Ectodermal cell (in vitro differentiated cells): ENCODE data around the gene SPANXN4. TPM values are rescaled to one million over a fixed set of nuclear protein-coding genes. Genes with fewer than 3 reads are reported as not detected.

ENCODE experiments used
- H3K27ac ChIP-seq: 2 replicates; pipeline ENCODE4 v1.7.0; 2013; ENCODE audit warnings: mild to moderate bottlenecking, low read depth, low read length; ENCODE audit not compliant: insufficient read depth, poor library complexity, severe bottlenecking
- H3K27me3 ChIP-seq: 2 replicates; pipeline ENCODE4 v1.7.0; 2013; ENCODE audit warnings: mild to moderate bottlenecking, low read length; ENCODE audit not compliant: insufficient read depth, control insufficient read depth, poor library complexity, severe bottlenecking
- H3K36me3 ChIP-seq: one replicate; pipeline ENCODE4 v1.7.0; 2013; ENCODE audit warnings: low read length; ENCODE audit not compliant: control insufficient read depth, insufficient read depth
- H3K4me1 ChIP-seq: one replicate; pipeline ENCODE4 v1.7.0; 2013; ENCODE audit warnings: low read length; ENCODE audit not compliant: control insufficient read depth, insufficient read depth
- H3K4me3 ChIP-seq: 2 replicates; pipeline ENCODE4 v1.7.0; 2013; ENCODE audit warnings: low read depth, low read length, control low read depth; ENCODE audit not compliant: insufficient read depth
- H3K9me3 ChIP-seq: 2 replicates; pipeline ENCODE4 v1.7.0; 2013; ENCODE audit warnings: mild to moderate bottlenecking, low read length, moderate library complexity; ENCODE audit not compliant: control insufficient read depth
- whole genome bisulfite sequencing, 2 experiments: methylation state at CpG; one replicate each; pipeline ENCODE4 v1.1.7; 2013; ENCODE audit warnings: missing lambda C conversion rate in 2 of 2; 5-methylcytosine and 5-hydroxymethylcytosine counted together
- polyA plus RNA-seq, 4 experiments: library from polyadenylated mRNA; stranded (reverse); fragments of 50-300 nt; gene quantifications; one replicate each; pipeline ENCODE4 v1.2.3, GENCODE V29; 2013

SPANXN4 gene
- polyA plus RNA-seq (2013, experiment 1 of 4): not detected
- polyA plus RNA-seq (2013, experiment 2 of 4): not detected
- polyA plus RNA-seq (2013, experiment 3 of 4): not detected
- polyA plus RNA-seq (2013, experiment 4 of 4): not detected

- Histone ChIP-seq H3K9me3 (no peaks in the 10 kb centered on the region), H3K4me3 (no peak within 1 kb of the TSS), H3K4me1 (no peaks in the 10 kb centered on the region), H3K36me3 (no peaks in the 10 kb centered on the region), H3K27me3 (no peaks in the 10 kb centered on the region), H3K27ac (no peak within 1 kb of the TSS)
- 83 to 92% methylated on average over 2 of the region's 2 CpGs for WGBS, 2 experiments
Measured at GRCh38 chrX:143025628-143026027, at the start of gene SPANXN4. Gene SPANXN4 (plus strand): TSS chrX:143025928. CDS start chrX:143026015, 87 bp downstream.

- H3K36me3 ChIP-seq: no peaks in the 10 kb centered on the region
- no peak overlapping the region for H3K27ac ChIP-seq
- 92 to 100% methylated on average over 2 to 5 of the region's 6 CpGs for WGBS, 2 experiments
- H3K4me1 ChIP-seq: no peaks in the 10 kb centered on the region
- H3K27me3 ChIP-seq: no peaks in the 10 kb centered on the region
- H3K9me3 ChIP-seq: no peaks in the 10 kb centered on the region
- no peak overlapping the region for H3K4me3 ChIP-seq
Measured at GRCh38 chrX:142977128-142977914, 48.4 kb upstream of the SPANXN4 start.

GRCh38 chrX:142978130-142978684 lies 47.5 kb upstream of the SPANXN4 start:
- no peak overlapping the region for H3K27ac ChIP-seq
- H3K9me3 ChIP-seq: no peaks in the 10 kb centered on the region
- no peaks in the 10 kb centered on the region for H3K4me1 ChIP-seq
- no peaks in the 10 kb centered on the region for H3K36me3 ChIP-seq
- 62 to 71% methylated on average over 2 to 3 of the region's 4 CpGs for WGBS, 2 experiments
- H3K4me3 ChIP-seq: no peak overlapping the region
- no peaks in the 10 kb centered on the region for H3K27me3 ChIP-seq

GRCh38 chrX:142982679-142983078 lies 43.0 kb upstream of the SPANXN4 start:
- H3K4me1 ChIP-seq: no peaks in the 10 kb centered on the region
- no peaks in the 10 kb centered on the region for H3K27me3 ChIP-seq
- H3K4me3 ChIP-seq: no peak overlapping the region
- WGBS, 2 experiments: 88% methylated on average over 1 of the region's 2 CpGs; no CpG with 5 or more reads in 1 of the 2 experiments
- no peaks in the 10 kb centered on the region for H3K9me3 ChIP-seq
- H3K27ac ChIP-seq: no peak overlapping the region
- H3K36me3 ChIP-seq: no peaks in the 10 kb centered on the region

GRCh38 chrX:142994988-142995387 lies 30.7 kb upstream of the SPANXN4 start:
- no peak overlapping the region for H3K27ac ChIP-seq
- no peak overlapping the region for H3K4me3 ChIP-seq
- no peaks in the 10 kb centered on the region for H3K27me3 ChIP-seq
- H3K9me3 ChIP-seq: no peaks in the 10 kb centered on the region
- no peaks in the 10 kb centered on the region for H3K36me3 ChIP-seq
- WGBS, 2 experiments: 80 to 86% methylated on average over 1 of the region's 2 CpGs
- H3K4me1 ChIP-seq: no peaks in the 10 kb centered on the region

GRCh38 chrX:142998447-142999198 lies 27.1 kb upstream of the SPANXN4 start:
- H3K27ac ChIP-seq: no peak overlapping the region
- no peaks in the 10 kb centered on the region for H3K36me3 ChIP-seq
- H3K9me3 ChIP-seq: no peaks in the 10 kb centered on the region
- H3K4me1 ChIP-seq: no peaks in the 10 kb centered on the region
- WGBS, 2 experiments: 99 to 100% methylated on average over 3 to 7 of the region's 8 CpGs
- H3K27me3 ChIP-seq: no peaks in the 10 kb centered on the region
- H3K4me3 ChIP-seq: no peak overlapping the region

- Histone ChIP-seq H3K36me3 (no peaks in the 10 kb centered on the region), H3K27me3 (no peaks in the 10 kb centered on the region), H3K27ac (no peak overlapping the region), H3K9me3 (no peaks in the 10 kb centered on the region), H3K4me1 (no peaks in the 10 kb centered on the region), H3K4me3 (no peak overlapping the region)
- WGBS, 2 experiments: 90 to 100% methylated on average over 4 of the region's 6 CpGs
Measured at GRCh38 chrX:142999199-142999701, 26.5 kb upstream of the SPANXN4 start.

- no peak overlapping the region for H3K27ac ChIP-seq
- no peaks in the 10 kb centered on the region for H3K27me3 ChIP-seq
- no peaks in the 10 kb centered on the region for H3K9me3 ChIP-seq
- no peaks in the 10 kb centered on the region for H3K4me1 ChIP-seq
- no CpG with 5 or more reads among the region's 2 CpGs for WGBS, 2 experiments
- H3K4me3 ChIP-seq: no peak overlapping the region
- H3K36me3 ChIP-seq: no peaks in the 10 kb centered on the region
Measured at GRCh38 chrX:143002206-143002605, 23.5 kb upstream of the SPANXN4 start.

GRCh38 chrX:143017272-143017671 lies 8.5 kb upstream of the SPANXN4 start:
- no peaks in the 10 kb centered on the region for H3K9me3 ChIP-seq
- H3K4me3 ChIP-seq: no peak overlapping the region
- no peaks in the 10 kb centered on the region for H3K27me3 ChIP-seq
- 96 to 100% methylated on average over 1 to 2 of the region's 2 CpGs for WGBS, 2 experiments
- H3K4me1 ChIP-seq: no peaks in the 10 kb centered on the region
- no peak overlapping the region for H3K27ac ChIP-seq
- H3K36me3 ChIP-seq: no peaks in the 10 kb centered on the region

- no peaks in the 10 kb centered on the region for H3K36me3 ChIP-seq
- no peaks in the 10 kb centered on the region for H3K27me3 ChIP-seq
- no peak overlapping the region for H3K27ac ChIP-seq
- H3K4me1 ChIP-seq: no peaks in the 10 kb centered on the region
- no peaks in the 10 kb centered on the region for H3K9me3 ChIP-seq
- WGBS, 2 experiments: 93 to 94% methylated on average over 6 of the region's 6 CpGs
- no peak overlapping the region for H3K4me3 ChIP-seq
Measured at GRCh38 chrX:143027275-143027674, 1.5 kb downstream of the SPANXN4 start.
